SU-DHL-6 (cell line): ENCODE data around the gene MEGF10.

Experiments used
- H2AFZ ChIP-seq: fragments of 200-600 bp; sonication (generic); 2 replicates; pipeline ENCODE4 v1.6.1; 2014; ENCODE audit warnings: low read depth, mild to moderate bottlenecking, moderate library complexity, mixed read lengths, antibody characterized with exemption, low read length; ENCODE audit not compliant: severe bottlenecking
- H3F3A ChIP-seq: fragments of 200-600 bp; shearing (Covaris generic); 2 replicates; pipeline ENCODE4 v1.6.0; 2016; ENCODE audit warnings: antibody characterized with exemption, mild to moderate bottlenecking; ENCODE audit not compliant: insufficient read depth
- H3K27ac ChIP-seq: fragments of 200-600 bp; sonication (generic); 2 replicates; pipeline ENCODE4 v1.5.1; 2016; ENCODE audit warnings: low read depth, mild to moderate bottlenecking, low read length, moderate library complexity, mixed read lengths
- H3K27me3 ChIP-seq: fragments of 200-600 bp; sonication (generic), shearing (Covaris generic); 2 replicates; pipeline ENCODE4 v1.6.0; 2014; ENCODE audit warnings: mild to moderate bottlenecking, low read length
- H3K36me3 ChIP-seq: fragments of 200-600 bp; sonication (generic); 2 replicates; pipeline ENCODE4 v1.6.1; 2014; ENCODE audit warnings: mild to moderate bottlenecking, low read length, mixed read lengths
- H3K4me2 ChIP-seq: fragments of 300-600, 200-600 bp; shearing (Covaris generic), sonication (generic); 2 replicates; pipeline ENCODE4 v1.6.0; 2014; ENCODE audit warnings: low read length, low read depth, mild to moderate bottlenecking; ENCODE audit not compliant: poor library complexity, severe bottlenecking
- H3K4me3 ChIP-seq: fragments of 200-600 bp; sonication (generic); 2 replicates; pipeline ENCODE4 v1.5.1; 2014; ENCODE audit warnings: antibody characterized with exemption, low read length, mild to moderate bottlenecking, mixed read lengths; ENCODE audit not compliant: insufficient read depth, poor library complexity, severe bottlenecking
- H3K79me2 ChIP-seq: fragments of 200-600 bp; sonication (generic); 2 replicates; pipeline ENCODE4 v1.6.1; 2014; ENCODE audit warnings: mild to moderate bottlenecking, low read length, moderate library complexity; ENCODE audit not compliant: insufficient read depth
- H3K9ac ChIP-seq: fragments of 200-600 bp; sonication (generic); 2 replicates; pipeline ENCODE4 v1.7.0; 2014; ENCODE audit warnings: mild to moderate bottlenecking, low read length
- H3K9me2 ChIP-seq: fragments of 200-600 bp; sonication (generic); replicated peaks from 2 replicates; pipeline ENCODE4 v1.6.1; 2014; ENCODE audit warnings: low read length; ENCODE audit not compliant: insufficient read depth
- H3K9me3 ChIP-seq: fragments of 200-600 bp; sonication (generic); 2 replicates; pipeline ENCODE4 v1.6.1; 2014; ENCODE audit warnings: low read length, mixed read lengths; ENCODE audit not compliant: insufficient read depth
- H4K20me1 ChIP-seq: fragments of 200-600 bp; sonication (generic); 2 replicates; pipeline ENCODE4 v1.6.1; 2014; ENCODE audit warnings: low read depth, mild to moderate bottlenecking, antibody characterized with exemption, low read length, moderate library complexity, mixed read lengths
- CTCF ChIP-seq: fragments of 200-600 bp; sonication (generic); IDR thresholded peaks from one replicate; pipeline ENCODE4 v1.5.1; 2017; ENCODE audit warnings: antibody characterized with exemption, mild to moderate bottlenecking, low read length, moderate library complexity; ENCODE audit not compliant: insufficient read depth, poor library complexity, severe bottlenecking
- EZH2phosphoT487 ChIP-seq: fragments of 200-600 bp; sonication (generic), shearing (Covaris generic); conservative IDR thresholded peaks from 2 replicates; pipeline ENCODE4 v1.6.1; 2018; ENCODE audit warnings: mild to moderate bottlenecking, antibody characterized with exemption, low read length, moderate library complexity, mixed read lengths

MEGF10 gene

GRCh38 chr5:127400946-127401670, 110.5 kb downstream of the MEGF10 start:
- no peak for TF ChIP-seq EZH2phosphoT487
- no peak for TF ChIP-seq CTCF
- no peak overlapping the region for H3K4me2 ChIP-seq

GRCh38 chr5:127402361-127402760, 111.8 kb downstream of the MEGF10 start:
- Histone ChIP-seq H3K4me3 (no peak overlapping the region), H3K9me3 (no peaks in the 10 kb centered on the region), H3K9me2 (no peaks in the 10 kb centered on the region), H4K20me1 (no peaks in the 10 kb centered on the region), H3K27me3 (no peaks in the 10 kb centered on the region), H3K4me2 (no peak overlapping the region), H3K79me2 (no peaks in the 10 kb centered on the region), H2AFZ (no peak overlapping the region), H3K27ac (no peak overlapping the region), H3K9ac (no peak overlapping the region), H3F3A (no peaks in the 10 kb centered on the region), H3K36me3 (no peaks in the 10 kb centered on the region)
- TF ChIP-seq EZH2phosphoT487 = no peak
- no peak for TF ChIP-seq CTCF

More at GRCh38 chr5:127400946-127401670, 110.5 kb downstream of the MEGF10 start:
- H3K79me2 ChIP-seq = no peaks in the 10 kb centered on the region
- H3K27ac ChIP-seq = no peak overlapping the region
- no peaks in the 10 kb centered on the region for H3F3A ChIP-seq
- H4K20me1 ChIP-seq = no peaks in the 10 kb centered on the region
- no peak overlapping the region for H2AFZ ChIP-seq
- H3K4me3 ChIP-seq = no peak overlapping the region
- no peaks in the 10 kb centered on the region for H3K36me3 ChIP-seq
- no peaks in the 10 kb centered on the region for H3K27me3 ChIP-seq
- H3K9me3 ChIP-seq = no peaks in the 10 kb centered on the region
- H3K9me2 ChIP-seq = no peaks in the 10 kb centered on the region
- no peak overlapping the region for H3K9ac ChIP-seq

DNA sequence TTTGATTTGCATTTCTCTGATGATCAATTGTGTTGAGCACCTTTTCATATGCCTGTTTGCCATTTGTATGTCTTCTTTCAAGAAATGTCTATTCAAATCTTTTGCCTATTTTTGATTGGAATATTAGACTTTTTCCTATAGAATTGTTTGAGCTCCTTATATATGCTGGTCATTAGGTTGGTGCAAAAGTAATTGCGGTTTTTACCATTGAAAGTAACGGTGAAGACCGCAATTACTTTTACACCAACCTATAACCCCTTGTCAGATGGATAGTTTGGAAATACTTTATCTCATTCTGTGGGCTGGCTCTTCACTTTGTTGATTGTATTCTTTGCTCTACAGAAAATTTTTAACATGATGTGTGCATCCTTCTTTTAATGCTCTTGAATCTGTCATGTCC, 113.6 kb downstream of the MEGF10 start:
- no peak overlapping the region for H2AFZ ChIP-seq
- no peak overlapping the region for H3K9ac ChIP-seq
- H3K27ac ChIP-seq = no peak overlapping the region
- H3K9me2 ChIP-seq = no peaks in the 10 kb centered on the region
- no peaks in the 10 kb centered on the region for H3K79me2 ChIP-seq
- H3F3A ChIP-seq = no peaks in the 10 kb centered on the region
- no peaks in the 10 kb centered on the region for H3K36me3 ChIP-seq
- no peaks in the 10 kb centered on the region for H3K9me3 ChIP-seq
- TF ChIP-seq EZH2phosphoT487 (no peak), CTCF (no peak)
- no peak overlapping the region for H3K4me3 ChIP-seq
- H3K27me3 ChIP-seq = no peaks in the 10 kb centered on the region
- H3K4me2 ChIP-seq = no peak overlapping the region
- no peaks in the 10 kb centered on the region for H4K20me1 ChIP-seq
